ENCODE results near the gene PTPN9.
"Not testable (repeated sequence)": the region's sequence is repeated elsewhere in the genome, so short reads cannot be mapped to it uniquely, and the experiment has no call there.

The PTPN9 gene

DNA sequence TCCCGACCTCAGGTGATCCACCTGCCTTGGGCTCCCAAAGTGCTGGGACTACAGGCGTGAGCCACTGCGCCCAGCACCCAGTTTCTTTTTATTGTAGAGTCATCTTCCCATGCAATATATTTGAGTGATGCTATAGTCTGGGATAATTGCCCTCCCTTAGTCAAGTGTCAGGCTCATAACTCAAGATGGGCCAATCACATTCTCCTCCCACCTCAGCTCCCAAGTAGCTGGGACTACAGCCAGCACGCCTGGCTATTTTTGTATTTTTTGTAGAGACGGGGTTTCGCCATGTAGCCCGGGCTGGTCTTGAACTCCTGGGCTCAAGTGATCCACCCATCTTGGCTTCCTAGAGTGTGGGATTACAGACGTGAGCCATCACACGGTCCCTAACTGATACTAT, 15.2 kb upstream of the PTPN9 start:
- ChIA-PET CTCF (interaction anchor here (1.5 to 3.0 kb wide), 2 partner anchors 8 to 14 kb away, joined by 3 to 11 read pairs; no protein-coding TSS in a partner anchor), POLR2A (interaction anchor here (0.6 kb wide), 1 partner anchor 108 kb away, joined by 4 read pairs; no protein-coding TSS in a partner anchor)

DNA sequence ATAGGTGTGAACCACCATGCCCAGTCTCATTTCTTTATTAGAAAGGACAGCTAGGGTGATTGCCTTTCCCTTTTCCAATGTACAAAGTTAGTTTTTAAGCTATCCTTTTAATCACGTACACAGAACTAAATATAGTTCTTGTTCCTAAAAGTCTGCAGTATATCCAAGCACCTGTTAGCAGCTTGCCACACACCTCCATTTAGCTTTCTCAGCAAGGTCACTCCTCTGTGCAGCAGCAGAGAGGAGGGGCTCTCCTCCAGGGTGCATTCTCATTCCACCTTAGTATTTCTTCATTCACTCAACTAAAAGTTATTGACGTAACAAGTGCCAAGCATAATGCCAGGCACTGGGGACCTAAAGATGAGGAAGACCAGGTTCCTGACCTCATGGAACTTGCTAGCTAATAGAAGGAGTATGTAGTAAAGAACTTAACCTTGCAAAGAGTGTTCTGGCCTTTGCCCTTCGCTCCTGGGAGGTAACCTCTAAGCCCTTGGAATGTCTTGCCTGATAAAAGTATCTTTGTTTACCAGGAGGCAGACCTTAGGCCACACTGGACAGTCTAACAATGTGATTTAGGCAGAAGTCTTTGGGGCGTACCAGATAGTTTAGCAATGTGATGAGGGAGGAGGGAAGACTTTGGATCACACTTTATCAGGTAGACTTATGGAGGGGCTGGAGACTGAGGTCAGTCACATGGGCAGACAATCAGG, 12.7 kb upstream of the PTPN9 start:
- H3K27ac ChIP-seq (ENCODE audit: insufficient read depth in 1 of 2, low read depth in 1 of 2, low read length in 2 of 2, poor library complexity in 1 of 2, severe bottlenecking in 2 of 2) = no peak overlapping the region
- ChIA-PET CTCF (interaction anchor here (0.6 to 0.8 kb wide), 2 partner anchors 59 to 241 kb away, joined by 3 to 4 read pairs; no protein-coding TSS in a partner anchor), POLR2A (no interaction called here)
- H3K4me3 ChIP-seq (ENCODE audit: control insufficient read depth in 1 of 7, extremely low read depth in 1 of 7, insufficient read depth in 4 of 7, low read depth in 2 of 7, low read length in 6 of 7) = no peak overlapping the region
- no peak for DNase-seq
- WGBS (ENCODE audit: insufficient coverage) = 100% methylated on average over 3 of the region's 4 CpGs
- no peaks in the 10 kb centered on the region for H3K27me3 ChIP-seq (replicated peaks in 2 of 5; ENCODE audit: control insufficient read depth in 4 of 5, insufficient read depth in 5 of 5, low read length in 4 of 5)
- H3K9me3 ChIP-seq (ENCODE audit: control extremely low read depth in 1 of 5, control insufficient read depth in 4 of 5, insufficient read depth in 2 of 5, low read depth in 1 of 5, low read length in 4 of 5) = no peaks in the 10 kb centered on the region
- H3K36me3 ChIP-seq (ENCODE audit: control insufficient read depth in 4 of 4, insufficient read depth in 4 of 4, low read length in 3 of 4) = peaks cover 10 to 29% (median 17%) of the 10 kb centered on the region in 4 experiments
- H3K4me1 ChIP-seq (ENCODE audit: control extremely low read depth in 1 of 4, control insufficient read depth in 4 of 4, insufficient read depth in 4 of 4, low read length in 3 of 4) = no peaks in the 10 kb centered on the region

More for the DNA sequence above, 15.2 kb upstream of the PTPN9 start:
- Histone ChIP-seq H3K27ac (ENCODE audit: insufficient read depth in 1 of 2, low read depth in 1 of 2, low read length in 2 of 2, poor library complexity in 1 of 2, severe bottlenecking in 2 of 2) (no peak overlapping the region), H3K36me3 (ENCODE audit: control insufficient read depth in 4 of 4, insufficient read depth in 4 of 4, low read length in 3 of 4) (peaks cover 14 to 48% (median 36%) of the 10 kb centered on the region in 4 experiments), H3K4me3 (ENCODE audit: control insufficient read depth in 1 of 7, extremely low read depth in 1 of 7, insufficient read depth in 4 of 7, low read depth in 2 of 7, low read length in 6 of 7) (no peak overlapping the region), H3K9me3 (ENCODE audit: control extremely low read depth in 1 of 5, control insufficient read depth in 4 of 5, insufficient read depth in 2 of 5, low read depth in 1 of 5, low read length in 4 of 5) (no peaks in the 10 kb centered on the region), H3K4me1 (ENCODE audit: control extremely low read depth in 1 of 4, control insufficient read depth in 4 of 4, insufficient read depth in 4 of 4, low read length in 3 of 4) (peaks cover 0 to 15% (median 0%) of the 10 kb centered on the region in 4 experiments), H3K27me3 (replicated peaks in 2 of 5; ENCODE audit: control insufficient read depth in 4 of 5, insufficient read depth in 5 of 5, low read length in 4 of 5) (no peaks in the 10 kb centered on the region)
- DNase-seq = no peak
- WGBS (ENCODE audit: insufficient coverage) = 96% methylated on average over 7 of the region's 9 CpGs

DNA sequence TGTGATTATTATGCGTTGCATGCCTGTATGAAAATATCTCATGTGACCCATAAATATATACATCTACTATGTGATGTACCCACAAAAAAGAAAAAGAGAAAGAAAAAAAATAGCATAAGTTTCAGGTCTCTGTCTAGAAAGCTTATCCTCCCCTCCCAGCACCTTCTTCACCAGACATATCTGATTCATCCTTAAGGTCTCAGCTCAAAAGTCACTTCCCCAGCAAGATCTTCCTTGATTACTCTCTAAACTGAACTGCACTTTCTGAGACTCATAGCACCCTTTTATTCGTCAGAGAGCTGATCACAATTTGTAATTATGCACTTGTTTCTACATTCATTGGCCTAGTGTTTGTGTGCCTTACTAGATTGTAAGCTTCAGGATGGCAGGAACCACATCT, 11.1 kb upstream of the PTPN9 start:
- Histone ChIP-seq H3K27ac (ENCODE audit: insufficient read depth in 1 of 2, low read depth in 1 of 2, low read length in 2 of 2, poor library complexity in 1 of 2, severe bottlenecking in 2 of 2) (no peak overlapping the region), H3K9me3 (ENCODE audit: control extremely low read depth in 1 of 5, control insufficient read depth in 4 of 5, insufficient read depth in 2 of 5, low read depth in 1 of 5, low read length in 4 of 5) (no peaks in the 10 kb centered on the region), H3K4me3 (ENCODE audit: control insufficient read depth in 1 of 7, extremely low read depth in 1 of 7, insufficient read depth in 4 of 7, low read depth in 2 of 7, low read length in 6 of 7) (no peak overlapping the region), H3K4me1 (ENCODE audit: control extremely low read depth in 1 of 4, control insufficient read depth in 4 of 4, insufficient read depth in 4 of 4, low read length in 3 of 4) (no peaks in the 10 kb centered on the region), H3K27me3 (replicated peaks in 2 of 5; ENCODE audit: control insufficient read depth in 4 of 5, insufficient read depth in 5 of 5, low read length in 4 of 5) (no peaks in the 10 kb centered on the region), H3K36me3 (ENCODE audit: control insufficient read depth in 4 of 4, insufficient read depth in 4 of 4, low read length in 3 of 4) (peaks cover 6 to 13% (median 10%) of the 10 kb centered on the region in 4 experiments)
- DNase-seq = peak in 1 of 3 donors; percentile 33
- WGBS (ENCODE audit: insufficient coverage) = 100% methylated on average over 1 of the region's 2 CpGs
- ChIA-PET CTCF (interaction anchor here (0.9 to 1.5 kb wide), 4 partner anchors 9 to 48 kb away, joined by 3 to 5 read pairs (median 4); no protein-coding TSS in a partner anchor), POLR2A (no interaction called here)

DNA sequence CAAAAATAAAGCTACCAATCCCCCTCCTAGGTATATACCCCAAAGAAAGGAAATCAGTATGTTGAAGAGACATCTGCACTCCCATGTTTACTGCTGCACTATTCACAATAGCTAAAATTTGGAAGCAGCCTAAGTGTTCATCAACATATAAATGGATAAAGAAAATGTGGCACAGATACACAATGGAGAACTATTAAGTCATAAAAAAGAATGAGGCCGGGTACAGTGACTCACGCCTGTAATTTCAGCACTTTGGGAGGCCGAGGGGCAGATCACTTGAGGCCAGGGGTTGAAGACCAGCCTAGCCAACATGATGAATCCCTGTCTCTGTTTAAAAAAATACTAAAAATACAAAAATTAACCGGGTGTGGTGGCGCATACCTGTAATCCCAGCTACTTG, 10.0 kb upstream of the PTPN9 start:
- ChIA-PET CTCF (interaction anchor here (1.0 kb wide), 2 partner anchors 23 to 30 kb away, joined by 3 to 4 read pairs; no protein-coding TSS in a partner anchor), POLR2A (interaction anchor here (0.7 kb wide), 1 partner anchor 101 kb away, joined by 8 read pairs; no protein-coding TSS in a partner anchor)
- peaks cover 3 to 7% (median 5%) of the 10 kb centered on the region in 4 experiments for H3K36me3 ChIP-seq (ENCODE audit: control insufficient read depth in 4 of 4, insufficient read depth in 4 of 4, low read length in 3 of 4)
- 89% methylated on average over 4 of the region's 5 CpGs for WGBS (ENCODE audit: insufficient coverage)
- H3K4me1 ChIP-seq (ENCODE audit: control extremely low read depth in 1 of 4, control insufficient read depth in 4 of 4, insufficient read depth in 4 of 4, low read length in 3 of 4) = no peaks in the 10 kb centered on the region
- DNase-seq = no peak
- no peak overlapping the region for H3K27ac ChIP-seq (ENCODE audit: insufficient read depth in 1 of 2, low read depth in 1 of 2, low read length in 2 of 2, poor library complexity in 1 of 2, severe bottlenecking in 2 of 2)
- H3K9me3 ChIP-seq (ENCODE audit: control extremely low read depth in 1 of 5, control insufficient read depth in 4 of 5, insufficient read depth in 2 of 5, low read depth in 1 of 5, low read length in 4 of 5) = no peaks in the 10 kb centered on the region
- H3K27me3 ChIP-seq (replicated peaks in 2 of 5; ENCODE audit: control insufficient read depth in 4 of 5, insufficient read depth in 5 of 5, low read length in 4 of 5) = no peaks in the 10 kb centered on the region
- no peak overlapping the region for H3K4me3 ChIP-seq (ENCODE audit: control insufficient read depth in 1 of 7, extremely low read depth in 1 of 7, insufficient read depth in 4 of 7, low read depth in 2 of 7, low read length in 6 of 7)

DNA sequence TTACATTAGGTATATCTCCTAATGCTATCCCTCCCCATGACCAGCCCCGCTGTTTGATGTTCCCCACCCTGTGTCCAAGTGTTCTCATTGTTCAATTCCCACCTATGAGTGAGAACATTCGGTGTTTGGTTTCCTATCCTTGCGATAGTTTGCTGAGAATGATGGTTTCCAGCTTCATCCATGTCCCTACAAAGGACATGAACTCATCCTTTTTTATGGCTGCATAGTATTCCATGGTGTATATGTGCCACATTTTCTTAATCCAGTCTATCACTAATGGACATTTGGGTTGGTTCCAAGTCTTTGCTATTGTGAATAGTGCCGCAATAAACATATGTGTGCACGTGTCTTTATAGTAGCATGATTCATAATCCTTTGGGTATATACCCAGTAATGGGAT, 7.3 kb upstream of the PTPN9 start:
- H3K36me3 ChIP-seq (ENCODE audit: control insufficient read depth in 4 of 4, insufficient read depth in 4 of 4, low read length in 3 of 4); POLR2A ChIA-PET; DNase-seq; H3K27me3 ChIP-seq (replicated peaks in 2 of 5; ENCODE audit: control insufficient read depth in 4 of 5, insufficient read depth in 5 of 5, low read length in 4 of 5); H3K9me3 ChIP-seq (ENCODE audit: control extremely low read depth in 1 of 5, control insufficient read depth in 4 of 5, insufficient read depth in 2 of 5, low read depth in 1 of 5, low read length in 4 of 5); H3K27ac ChIP-seq (ENCODE audit: insufficient read depth in 1 of 2, low read depth in 1 of 2, low read length in 2 of 2, poor library complexity in 1 of 2, severe bottlenecking in 2 of 2); CTCF ChIA-PET; H3K4me3 ChIP-seq (ENCODE audit: control insufficient read depth in 1 of 7, extremely low read depth in 1 of 7, insufficient read depth in 4 of 7, low read depth in 2 of 7, low read length in 6 of 7); H3K4me1 ChIP-seq (ENCODE audit: control extremely low read depth in 1 of 4, control insufficient read depth in 4 of 4, insufficient read depth in 4 of 4, low read length in 3 of 4): not testable (repeated sequence)
- 100% methylated on average over 2 of the region's 5 CpGs for WGBS (ENCODE audit: insufficient coverage)

DNA sequence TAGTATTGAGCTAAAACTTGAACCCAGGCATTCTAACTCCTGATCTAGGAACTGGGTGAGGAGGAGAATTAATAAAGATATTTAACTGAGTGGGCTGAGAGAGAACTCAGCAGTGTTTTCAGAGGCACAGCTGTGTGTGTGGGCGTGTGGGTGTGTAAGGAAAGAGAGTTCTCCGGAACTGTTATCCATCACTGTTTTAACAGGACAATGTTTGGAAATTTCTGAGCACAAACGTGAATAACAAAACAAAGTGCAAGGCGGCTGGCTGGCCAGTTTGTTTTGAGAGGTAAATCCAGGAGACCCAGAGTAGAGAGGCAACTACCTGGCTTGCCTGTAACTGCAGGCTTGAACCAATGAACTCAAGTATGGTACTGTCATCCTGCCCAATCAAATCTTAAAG, 5.0 kb upstream of the PTPN9 start:
- Histone ChIP-seq H3K4me1 (ENCODE audit: control extremely low read depth in 1 of 4, control insufficient read depth in 4 of 4, insufficient read depth in 4 of 4, low read length in 3 of 4) (peaks cover 0 to 7% (median 6%) of the 10 kb centered on the region in 4 experiments), H3K27me3 (replicated peaks in 2 of 5; ENCODE audit: control insufficient read depth in 4 of 5, insufficient read depth in 5 of 5, low read length in 4 of 5) (no peaks in the 10 kb centered on the region), H3K27ac (ENCODE audit: insufficient read depth in 1 of 2, low read depth in 1 of 2, low read length in 2 of 2, poor library complexity in 1 of 2, severe bottlenecking in 2 of 2) (no peak overlapping the region), H3K9me3 (ENCODE audit: control extremely low read depth in 1 of 5, control insufficient read depth in 4 of 5, insufficient read depth in 2 of 5, low read depth in 1 of 5, low read length in 4 of 5) (no peaks in the 10 kb centered on the region), H3K36me3 (ENCODE audit: control insufficient read depth in 4 of 4, insufficient read depth in 4 of 4, low read length in 3 of 4) (no peaks in the 10 kb centered on the region), H3K4me3 (ENCODE audit: control insufficient read depth in 1 of 7, extremely low read depth in 1 of 7, insufficient read depth in 4 of 7, low read depth in 2 of 7, low read length in 6 of 7) (no peak overlapping the region)
- ChIA-PET POLR2A (no interaction called here), CTCF (interaction anchor here (1.5 kb wide), 1 partner anchor 13 kb away, joined by 3 read pairs; no protein-coding TSS in a partner anchor)
- 89% methylated on average over 4 of the region's 4 CpGs for WGBS (ENCODE audit: insufficient coverage)
- DNase-seq = no peak

DNA sequence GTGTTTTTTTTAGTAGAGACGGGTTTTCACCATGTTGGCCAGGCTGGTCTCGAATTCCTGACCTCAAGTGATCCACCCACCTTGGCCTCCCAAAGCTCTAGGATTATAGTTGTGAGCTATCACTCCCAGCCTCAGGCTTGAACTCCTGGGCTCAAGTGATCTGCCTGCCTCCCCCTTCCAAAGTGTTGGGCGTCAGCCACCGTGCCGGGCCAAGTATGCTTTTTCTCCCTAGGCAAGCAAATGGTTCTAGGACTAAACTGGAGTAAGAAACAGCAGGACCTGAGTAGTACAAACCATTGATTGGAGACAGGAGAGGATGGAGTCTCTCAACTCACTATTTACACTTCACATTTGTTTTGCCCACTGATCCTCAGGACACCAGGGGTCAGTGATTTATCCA, 4.6 kb upstream of the PTPN9 start:
- 100% methylated on average over 2 of the region's 5 CpGs for WGBS (ENCODE audit: insufficient coverage)
- Histone ChIP-seq H3K27me3 (replicated peaks in 2 of 5; ENCODE audit: control insufficient read depth in 4 of 5, insufficient read depth in 5 of 5, low read length in 4 of 5) (no peaks in the 10 kb centered on the region), H3K36me3 (ENCODE audit: control insufficient read depth in 4 of 4, insufficient read depth in 4 of 4, low read length in 3 of 4) (no peaks in the 10 kb centered on the region), H3K27ac (ENCODE audit: insufficient read depth in 1 of 2, low read depth in 1 of 2, low read length in 2 of 2, poor library complexity in 1 of 2, severe bottlenecking in 2 of 2) (no peak overlapping the region), H3K4me3 (ENCODE audit: control insufficient read depth in 1 of 7, extremely low read depth in 1 of 7, insufficient read depth in 4 of 7, low read depth in 2 of 7, low read length in 6 of 7) (no peak overlapping the region), H3K4me1 (ENCODE audit: control extremely low read depth in 1 of 4, control insufficient read depth in 4 of 4, insufficient read depth in 4 of 4, low read length in 3 of 4) (peaks cover 0 to 7% (median 6%) of the 10 kb centered on the region in 4 experiments), H3K9me3 (ENCODE audit: control extremely low read depth in 1 of 5, control insufficient read depth in 4 of 5, insufficient read depth in 2 of 5, low read depth in 1 of 5, low read length in 4 of 5) (no peaks in the 10 kb centered on the region)
- POLR2A ChIA-PET = no interaction called here
- DNase-seq = no peak
- CTCF ChIA-PET = interaction anchor here (1.5 kb wide), 1 partner anchor 14 kb away, joined by 3 read pairs; no protein-coding TSS in a partner anchor

Data from common myeloid progenitor, CD34-positive (primary cell).